ENCODE measurements around the gene DMAP1. TPM values are rescaled to one million over a fixed set of nuclear protein-coding genes. Genes with fewer than 3 reads are reported as not detected.
A peak's percentile ranks its signal among the peaks of the same experiment; 100 is the strongest.

Gene DMAP1
- polyA plus RNA-seq, 3 donors: 18.9 to 51.4 (median 21.3) TPM

GRCh38 chr1:44261171-44261817, 48.0 kb downstream of the DMAP1 start:
- Mint-ChIP-seq H3K4me3 (peak overlapping the region in 1 of 2 donors; percentile 52), H3K9me3 (peaks cover 0 to 5% (median 0%) of the 10 kb centered on the region in 7 donors), H3K27me3 (ENCODE audit: low read depth in 3 of 3) (peaks cover 0 to 4% (median 3%) of the 10 kb centered on the region in 3 donors), H3K27ac (peak overlapping the region in 5 of 7 donors; percentile 2 to 93 (median 82)), H3K36me3 (peaks cover 10 to 11% of the 10 kb centered on the region in 2 donors), H3K4me1 (peaks cover 54% of the 10 kb centered on the region)
- WGBS (ENCODE audit: insufficient coverage): 98% methylated on average over 18 of the region's 27 CpGs
- no peak for TF ChIP-seq CTCF (IDR thresholded peaks at IDR 0.05)
- no peak overlapping the region for H3K9ac ChIP-seq (ENCODE audit: insufficient read depth, low read length, poor library complexity, severe bottlenecking)
- peaks cover 0 to 16% of the 10 kb centered on the region in 2 donors for H3K36me3 ChIP-seq (replicated peaks in 1 of 2; ENCODE audit: control insufficient read depth in 1 of 2, insufficient read depth in 2 of 2, low read length in 2 of 2)
- no peaks in the 10 kb centered on the region for H3K27me3 ChIP-seq (ENCODE audit: control insufficient read depth in 2 of 2, insufficient read depth in 2 of 2, low read length in 2 of 2)
- no peaks in the 10 kb centered on the region for H3K79me2 ChIP-seq (ENCODE audit: insufficient read depth, low read length)
- intact Hi-C loops (cut with micrococcal nuclease): no loop called here
- no peaks in the 10 kb centered on the region for H3K9me3 ChIP-seq (replicated peaks in 1 of 2; ENCODE audit: control insufficient read depth in 1 of 2, insufficient read depth in 1 of 2, low read length in 2 of 2)
- no peak overlapping the region for H2AFZ ChIP-seq (ENCODE audit: insufficient read depth, low read depth, low read length, poor library complexity, severe bottlenecking)
- H3K4me2 ChIP-seq (replicated peaks; ENCODE audit: extremely low read depth, low read length, poor library complexity, severe bottlenecking): peak overlapping the region; percentile 30
- peak overlapping the region in 1 of 2 donors; percentile 83 for H3K27ac ChIP-seq (ENCODE audit: low read depth in 1 of 2, low read length in 2 of 2)
- no peaks in the 10 kb centered on the region for H4K20me1 ChIP-seq (ENCODE audit: insufficient read depth, low read length)
- H3K4me3 ChIP-seq (replicated peaks in 1 of 3; ENCODE audit: low read depth in 2 of 3, low read length in 3 of 3): no peak overlapping the region
- DNase-seq: no peak
- peaks cover 51 to 55% of the 10 kb centered on the region in 2 donors for H3K4me1 ChIP-seq (ENCODE audit: control insufficient read depth in 1 of 2, insufficient read depth in 2 of 2, low read length in 2 of 2)

DNA sequence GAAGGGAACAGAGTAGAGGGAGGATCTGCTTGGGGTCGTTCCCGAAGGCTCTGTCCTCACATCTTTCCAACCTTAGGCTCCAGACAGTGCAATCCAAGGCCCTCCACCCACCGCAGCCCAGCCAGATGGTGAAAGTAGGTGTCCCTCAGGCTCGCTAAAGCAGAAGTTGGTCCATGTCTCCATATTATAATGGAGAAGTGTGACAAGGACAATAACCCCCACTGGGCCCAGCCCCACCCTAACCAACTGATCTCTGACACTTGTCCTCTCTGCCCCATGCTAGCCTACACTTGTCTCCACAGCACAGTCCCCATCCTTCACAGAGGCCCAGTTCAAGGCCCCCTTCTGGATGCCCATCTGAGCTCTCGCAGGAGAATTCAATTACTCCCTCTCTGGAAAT, 48.7 kb downstream of the DMAP1 start:
- Mint-ChIP-seq H3K4me3 (peak overlapping the region in 1 of 2 donors; percentile 52), H3K27ac (peak overlapping the region; percentile 74 to 93 (median 84)), H3K4me1 (peaks cover 58% of the 10 kb centered on the region), H3K36me3 (peaks cover 7 to 10% of the 10 kb centered on the region in 2 donors), H3K9me3 (peaks cover 0 to 5% (median 0%) of the 10 kb centered on the region in 7 donors), H3K27me3 (ENCODE audit: low read depth in 3 of 3) (peaks cover 0 to 4% (median 3%) of the 10 kb centered on the region in 3 donors)
- Histone ChIP-seq H3K79me2 (ENCODE audit: insufficient read depth, low read length) (no peaks in the 10 kb centered on the region), H3K27me3 (ENCODE audit: control insufficient read depth in 2 of 2, insufficient read depth in 2 of 2, low read length in 2 of 2) (no peaks in the 10 kb centered on the region), H3K4me3 (replicated peaks in 1 of 3; ENCODE audit: low read depth in 2 of 3, low read length in 3 of 3) (peak overlapping the region in 1 of 3 experiments; percentile 35), H3K4me2 (replicated peaks; ENCODE audit: extremely low read depth, low read length, poor library complexity, severe bottlenecking) (peak overlapping the region; percentile 30), H3K9ac (ENCODE audit: insufficient read depth, low read length, poor library complexity, severe bottlenecking) (no peak overlapping the region), H3K4me1 (ENCODE audit: control insufficient read depth in 1 of 2, insufficient read depth in 2 of 2, low read length in 2 of 2) (peaks cover 52 to 58% of the 10 kb centered on the region in 2 donors), H3K36me3 (replicated peaks in 1 of 2; ENCODE audit: control insufficient read depth in 1 of 2, insufficient read depth in 2 of 2, low read length in 2 of 2) (peaks cover 0 to 9% of the 10 kb centered on the region in 2 donors), H4K20me1 (ENCODE audit: insufficient read depth, low read length) (no peaks in the 10 kb centered on the region), H3K9me3 (replicated peaks in 1 of 2; ENCODE audit: control insufficient read depth in 1 of 2, insufficient read depth in 1 of 2, low read length in 2 of 2) (no peaks in the 10 kb centered on the region), H3K27ac (ENCODE audit: low read depth in 1 of 2, low read length in 2 of 2) (peak overlapping the region; percentile 76 to 83), H2AFZ (ENCODE audit: insufficient read depth, low read depth, low read length, poor library complexity, severe bottlenecking) (no peak overlapping the region)
- peak; percentile 40 to 58 (median 51) for DNase-seq
- TF ChIP-seq CTCF (IDR thresholded peaks at IDR 0.05): no peak
- intact Hi-C loops (cut with micrococcal nuclease): no loop called here
- WGBS (ENCODE audit: insufficient coverage): 100% methylated on average over 1 of the region's 5 CpGs

All from CD14-positive monocyte (primary cell).